HepG2 (cell line): ENCODE measurements around the gene JAGN1. TPM values are rescaled to one million over a fixed set of nuclear protein-coding genes. Genes with fewer than 3 reads are reported as not detected.

Experiments used
- FOXK2 ChIP-seq: fragments of 450-650 bp; IDR thresholded peaks from 2 replicates; pipeline ENCODE4 v1.6.1; 2016
- KDM2A ChIP-seq: sonication (generic); formaldehyde crosslinking; IDR thresholded peaks from 2 replicates; pipeline ENCODE4 v1.4.0; 2020; ENCODE audit warnings: low read depth, missing genetic modification reagents, borderline replicate concordance
- RBAK ChIP-seq: sonication (generic); formaldehyde crosslinking; IDR thresholded peaks from 2 replicates; pipeline ENCODE4 v1.5.1; 2020; ENCODE audit warnings: mild to moderate bottlenecking, missing genetic modification reagents
- SRSF9 ChIP-seq: fragments of 200-400 bp; formaldehyde crosslinking; IDR thresholded peaks from 2 replicates; pipeline ENCODE4 v1.6.1; 2018; ENCODE audit warnings: borderline replicate concordance, mild to moderate bottlenecking, low read depth, low read length; ENCODE audit not compliant: insufficient read depth, poor library complexity, severe bottlenecking
- TGIF2 ChIP-seq: IDR thresholded peaks from 2 replicates; pipeline ENCODE4 v1.6.1; 2016; ENCODE audit warnings: control low read depth, missing compliant biosample characterization
- ZNF136 ChIP-seq: sonication (generic); formaldehyde crosslinking; IDR thresholded peaks from 2 replicates; pipeline ENCODE4 v1.8.1; 2022; ENCODE audit warnings: low read depth, mild to moderate bottlenecking, moderate library complexity, missing genetic modification reagents
- ZNF280D ChIP-seq: sonication (generic); formaldehyde crosslinking; IDR thresholded peaks from 2 replicates; pipeline ENCODE4 v1.5.1; 2020; ENCODE audit warnings: mild to moderate bottlenecking, missing genetic modification reagents
- ZNF547 ChIP-seq: sonication (generic); formaldehyde crosslinking; IDR thresholded peaks from 2 replicates; pipeline ENCODE4 v1.5.1; 2020; ENCODE audit warnings: mild to moderate bottlenecking, missing genetic modification reagents
- ZNF597 ChIP-seq: sonication (generic); formaldehyde crosslinking; IDR thresholded peaks from 2 replicates; pipeline ENCODE4 v1.5.0; 2020; ENCODE audit warnings: missing genetic modification reagents
- polyA plus RNA-seq, 8 experiments: library from polyadenylated mRNA; depleted of rRNA in 3 of 8; stranded (reverse) in 7 of 8; unstranded in 1 of 8; fragments of >200 nt; fragmentation: Illumina TruSeq in 4 of 8; extraction: Trizol in 4 of 8; gene quantifications; 2 replicates each; pipeline versions ENCODE4 v1.2.1 to v1.2.3, GENCODE V29; 2011 to 2016; ENCODE audit warnings: low read depth in 4 of 8, missing spikeins in 1 of 8, mixed read lengths in 1 of 8; ENCODE audit not compliant: insufficient read depth in 1 of 8
- total RNA-seq, 5 experiments: library from RNA; depleted of rRNA; stranded (reverse); fragments of >200 nt; fragmentation: Illumina TruSeq; extraction: Trizol; gene quantifications; 2 replicates each; pipeline ENCODE4 v1.2.3, GENCODE V29; 2016; ENCODE audit warnings: low read depth in 1 of 5
- TF ChIP-seq, protein P1 (sequence below): sonication (generic); formaldehyde crosslinking; IDR thresholded peaks from one replicate; pipeline ENCODE4 v1.5.1; 2020; ENCODE audit warnings: mild to moderate bottlenecking, missing genetic modification reagents; ENCODE audit errors: not compliant biosample characterization

Gene JAGN1
- total and polyA plus RNA-seq, 2 of the 13 experiments (the other 11 are each of a cell fraction or from before 2014, with no cell fraction given) = 49.9 to 50.9 TPM

DNA sequence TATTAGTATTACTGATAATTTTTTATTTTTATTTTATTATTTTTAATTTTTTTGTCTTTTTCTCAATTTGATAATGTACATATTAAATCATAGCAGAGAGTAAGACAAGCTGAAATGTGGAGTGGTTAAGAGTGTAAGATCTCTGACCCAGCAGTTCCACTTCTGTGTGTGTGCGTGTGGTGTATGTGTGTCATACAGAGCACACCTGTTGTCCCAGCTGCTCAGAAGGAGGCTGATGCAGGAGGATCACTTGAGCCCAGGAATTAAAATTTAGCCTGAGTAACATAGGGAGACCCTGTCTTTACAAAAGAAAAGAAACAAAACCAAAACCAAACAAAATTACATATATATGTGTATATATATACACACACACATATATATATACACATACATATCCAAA, 9.0 kb upstream of the JAGN1 start (continued):
- no peak for TF ChIP-seq ZNF597 (CRISPR knock-in tag)
- TF ChIP-seq KDM2A (CRISPR knock-in tag) = no peak
- no peak for TF ChIP-seq ZNF136 (CRISPR knock-in tag)
- TF ChIP-seq, protein P1, sequence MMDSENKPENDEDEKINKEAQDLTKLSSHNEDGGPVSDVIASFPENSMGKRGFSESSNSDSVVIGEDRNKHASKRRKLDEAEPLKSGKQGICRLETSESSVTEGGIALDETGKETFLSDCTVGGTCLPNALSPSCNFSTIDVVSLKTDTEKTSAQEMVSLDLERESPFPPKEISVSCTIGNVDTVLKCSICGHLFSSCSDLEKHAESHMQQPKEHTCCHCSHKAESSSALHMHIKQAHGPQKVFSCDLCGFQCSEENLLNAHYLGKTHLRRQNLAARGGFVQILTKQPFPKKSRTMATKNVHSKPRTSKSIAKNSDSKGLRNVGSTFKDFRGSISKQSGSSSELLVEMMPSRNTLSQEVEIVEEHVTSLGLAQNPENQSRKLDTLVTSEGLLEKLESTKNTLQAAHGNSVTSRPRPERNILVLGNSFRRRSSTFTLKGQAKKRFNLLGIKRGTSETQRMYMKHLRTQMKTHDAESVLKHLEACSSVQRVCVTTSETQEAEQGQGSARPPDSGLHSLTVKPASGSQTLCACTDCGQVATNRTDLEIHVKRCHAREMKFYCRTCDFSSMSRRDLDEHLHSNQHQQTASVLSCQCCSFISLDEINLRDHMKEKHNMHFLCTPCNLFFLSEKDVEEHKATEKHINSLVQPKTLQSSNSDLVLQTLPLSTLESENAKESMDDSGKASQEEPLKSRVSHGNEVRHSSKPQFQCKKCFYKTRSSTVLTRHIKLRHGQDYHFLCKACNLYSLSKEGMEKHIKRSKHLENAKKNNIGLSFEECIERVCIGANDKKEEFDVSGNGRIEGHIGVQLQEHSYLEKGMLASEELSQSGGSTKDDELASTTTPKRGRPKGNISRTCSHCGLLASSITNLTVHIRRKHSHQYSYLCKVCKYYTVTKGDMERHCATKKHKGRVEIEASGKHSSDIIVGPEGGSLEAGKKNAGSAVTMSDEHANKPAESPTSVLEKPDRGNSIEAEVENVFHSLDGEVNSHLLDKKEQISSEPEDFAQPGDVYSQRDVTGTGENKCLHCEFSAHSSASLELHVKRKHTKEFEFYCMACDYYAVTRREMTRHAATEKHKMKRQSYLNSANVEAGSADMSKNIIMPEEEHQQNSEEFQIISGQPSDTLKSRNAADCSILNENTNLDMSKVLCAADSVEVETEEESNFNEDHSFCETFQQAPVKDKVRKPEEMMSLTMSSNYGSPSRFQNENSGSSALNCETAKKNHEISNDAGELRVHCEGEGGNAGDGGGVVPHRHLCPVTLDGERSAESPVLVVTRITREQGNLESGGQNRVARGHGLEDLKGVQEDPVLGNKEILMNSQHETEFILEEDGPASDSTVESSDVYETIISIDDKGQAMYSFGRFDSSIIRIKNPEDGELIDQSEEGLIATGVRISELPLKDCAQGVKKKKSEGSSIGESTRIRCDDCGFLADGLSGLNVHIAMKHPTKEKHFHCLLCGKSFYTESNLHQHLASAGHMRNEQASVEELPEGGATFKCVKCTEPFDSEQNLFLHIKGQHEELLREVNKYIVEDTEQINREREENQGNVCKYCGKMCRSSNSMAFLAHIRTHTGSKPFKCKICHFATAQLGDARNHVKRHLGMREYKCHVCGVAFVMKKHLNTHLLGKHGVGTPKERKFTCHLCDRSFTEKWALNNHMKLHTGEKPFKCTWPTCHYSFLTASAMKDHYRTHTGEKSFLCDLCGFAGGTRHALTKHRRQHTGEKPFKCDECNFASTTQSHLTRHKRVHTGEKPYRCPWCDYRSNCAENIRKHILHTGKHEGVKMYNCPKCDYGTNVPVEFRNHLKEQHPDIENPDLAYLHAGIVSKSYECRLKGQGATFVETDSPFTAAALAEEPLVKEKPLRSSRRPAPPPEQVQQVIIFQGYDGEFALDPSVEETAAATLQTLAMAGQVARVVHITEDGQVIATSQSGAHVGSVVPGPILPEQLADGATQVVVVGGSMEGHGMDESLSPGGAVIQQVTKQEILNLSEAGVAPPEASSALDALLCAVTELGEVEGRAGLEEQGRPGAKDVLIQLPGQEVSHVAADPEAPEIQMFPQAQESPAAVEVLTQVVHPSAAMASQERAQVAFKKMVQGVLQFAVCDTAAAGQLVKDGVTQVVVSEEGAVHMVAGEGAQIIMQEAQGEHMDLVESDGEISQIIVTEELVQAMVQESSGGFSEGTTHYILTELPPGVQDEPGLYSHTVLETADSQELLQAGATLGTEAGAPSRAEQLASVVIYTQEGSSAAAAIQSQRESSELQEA (CRISPR knock-in tag) = no peak
- TF ChIP-seq TGIF2 (CRISPR knock-in tag) = no peak
- TF ChIP-seq SRSF9 = no peak
- no peak for TF ChIP-seq ZNF547 (CRISPR knock-in tag)
- no peak for TF ChIP-seq ZNF280D
- no peak for TF ChIP-seq FOXK2
- TF ChIP-seq RBAK (CRISPR knock-in tag) = no peak
